SK-N-SH treated with all-trans-retinoic acid at 6 μM for 48 hours (cell line): ENCODE measurements around the gene STEAP2.

ENCODE experiments used
- ATAC-seq: fragments of 200-7000 bp; cut with Tn5 transposase; 3 replicates; pipeline ENCODE4 v1.9.1; 2020; ENCODE audit warnings: mild to moderate bottlenecking, moderate library complexity
- ARNTL ChIP-seq: fragments of 450-650 bp; formaldehyde crosslinking; IDR thresholded peaks from 2 replicates; pipeline ENCODE4 v1.5.0; 2020; ENCODE audit warnings: low read depth, mild to moderate bottlenecking, moderate library complexity, borderline replicate concordance
- BACH2 ChIP-seq: fragments of 250-450 bp; sonication (Bioruptor Pico); IDR thresholded peaks from 2 replicates; pipeline ENCODE4 v1.9.0; 2021; ENCODE audit warnings: mild to moderate bottlenecking, borderline replicate concordance
- ESRRG ChIP-seq: fragments of 250-450 bp; sonication (Bioruptor Pico); IDR thresholded peaks from 2 replicates; pipeline ENCODE4 v1.6.1; 2021; ENCODE audit warnings: mild to moderate bottlenecking
- GLIS3 ChIP-seq: fragments of 250-450 bp; sonication (Bioruptor Pico); IDR thresholded peaks from 2 replicates; pipeline ENCODE4 v1.5.0; 2020; ENCODE audit warnings: mild to moderate bottlenecking, moderate library complexity
- ISL1 ChIP-seq: fragments of 250-450 bp; sonication (Bioruptor Pico); IDR thresholded peaks from 2 replicates; pipeline ENCODE4 v2.1.2; 2022; ENCODE audit warnings: mild to moderate bottlenecking, moderate library complexity
- OSR1 ChIP-seq: fragments of 250-450 bp; sonication (Bioruptor Pico); IDR thresholded peaks from 2 replicates; pipeline ENCODE4 v1.8.0; 2022; ENCODE audit warnings: moderate library complexity, mild to moderate bottlenecking, inconsistent platforms
- RARB ChIP-seq: fragments of 250-450 bp; sonication (Bioruptor Pico); IDR thresholded peaks from 2 replicates; pipeline ENCODE4 v1.8.0; 2021; ENCODE audit warnings: mild to moderate bottlenecking, moderate library complexity
- SNAI2 ChIP-seq: fragments of 250-450 bp; sonication (Bioruptor Pico); IDR thresholded peaks from 2 replicates; pipeline ENCODE4 v1.5.0; 2020; ENCODE audit warnings: mild to moderate bottlenecking, moderate library complexity
- TCF4 ChIP-seq: fragments of 250-450 bp; sonication (Bioruptor Pico); IDR thresholded peaks from 2 replicates; pipeline ENCODE4 v1.8.0; 2021; ENCODE audit warnings: mild to moderate bottlenecking, moderate library complexity, borderline replicate concordance
- TOX ChIP-seq: fragments of 250-450 bp; sonication (Bioruptor Pico); IDR thresholded peaks from 2 replicates; pipeline ENCODE4 v1.8.0; 2021; ENCODE audit warnings: mild to moderate bottlenecking, moderate library complexity, borderline replicate concordance
- ZC3H10 ChIP-seq: fragments of 250-450 bp; sonication (Bioruptor Pico); IDR thresholded peaks from 2 replicates; pipeline ENCODE4 v1.5.1; 2021; ENCODE audit warnings: mild to moderate bottlenecking, moderate library complexity
- ZFP3 ChIP-seq: fragments of 250-450 bp; sonication (Bioruptor Pico); IDR thresholded peaks from 2 replicates; pipeline ENCODE4 v1.5.0; 2020; ENCODE audit warnings: mild to moderate bottlenecking, moderate library complexity
- ZFP30 ChIP-seq: fragments of 450-650 bp; formaldehyde crosslinking; IDR thresholded peaks from 2 replicates; pipeline ENCODE4 v1.5.0; 2022; ENCODE audit warnings: mild to moderate bottlenecking, moderate library complexity
- ZNF565 ChIP-seq: fragments of 450-650 bp; formaldehyde crosslinking; conservative IDR thresholded peaks from 2 replicates; pipeline ENCODE4 v1.5.0; 2020; ENCODE audit warnings: low read depth, mild to moderate bottlenecking, moderate library complexity
- ZNF70 ChIP-seq: fragments of 450-650 bp; formaldehyde crosslinking; IDR thresholded peaks from 2 replicates; pipeline ENCODE4 v1.5.0; 2020; ENCODE audit warnings: mild to moderate bottlenecking, moderate library complexity
- ZNF8 ChIP-seq: fragments of 450-650 bp; formaldehyde crosslinking; IDR thresholded peaks from 2 replicates; pipeline ENCODE4 v1.5.0; 2020; ENCODE audit warnings: mild to moderate bottlenecking, moderate library complexity
- TF ChIP-seq, protein P1 (sequence below): fragments of 250-450 bp; sonication (Bioruptor Pico); IDR thresholded peaks from 2 replicates; pipeline ENCODE4 v1.5.1; 2021; ENCODE audit warnings: mild to moderate bottlenecking, moderate library complexity
- TF ChIP-seq, protein P2 (sequence below): fragments of 250-450 bp; sonication (Bioruptor Pico); IDR thresholded peaks from 2 replicates; pipeline ENCODE4 v1.5.0; 2020; ENCODE audit warnings: mild to moderate bottlenecking, moderate library complexity
- TF ChIP-seq, protein P3 (sequence below): fragments of 250-450 bp; sonication (Bioruptor Pico); IDR thresholded peaks from 2 replicates; pipeline ENCODE4 v1.8.0; 2021; ENCODE audit warnings: low read depth, mild to moderate bottlenecking, moderate library complexity, borderline replicate concordance

The STEAP2 gene

DNA sequence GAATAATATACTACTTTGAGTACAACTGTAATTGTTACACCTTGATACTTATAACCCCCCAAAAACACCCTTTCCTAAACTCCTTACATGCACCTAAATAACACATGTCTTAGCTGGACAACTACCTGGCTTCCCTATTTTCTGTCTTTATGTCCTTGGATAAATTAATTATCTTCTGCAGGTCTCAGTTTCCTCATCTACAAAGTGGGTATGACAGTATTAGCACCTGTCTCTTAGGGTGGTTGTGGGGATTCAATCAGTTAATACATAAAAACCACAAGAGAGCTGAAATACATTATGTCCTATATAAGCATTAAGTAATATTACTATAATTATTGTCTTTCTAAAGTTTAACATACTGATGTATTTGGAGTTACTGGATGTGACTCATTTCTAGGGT, 10.8 kb downstream of the STEAP2 start:
- no peak for ATAC-seq
- TF ChIP-seq ZNF565 (CRISPR knock-in tag) (no peak), SNAI2 (no peak), ZNF8 (CRISPR knock-in tag) (no peak), ISL1 (CRISPR knock-in tag) (no peak), ZFP3 (CRISPR knock-in tag) (no peak), OSR1 (no peak), ZFP30 (CRISPR knock-in tag) (no peak), ESRRG (CRISPR knock-in tag) (no peak), ZNF70 (CRISPR knock-in tag) (no peak), ARNTL (no peak), TCF4 (no peak), ZC3H10 (CRISPR knock-in tag) (no peak)
- TF ChIP-seq, protein P1, sequence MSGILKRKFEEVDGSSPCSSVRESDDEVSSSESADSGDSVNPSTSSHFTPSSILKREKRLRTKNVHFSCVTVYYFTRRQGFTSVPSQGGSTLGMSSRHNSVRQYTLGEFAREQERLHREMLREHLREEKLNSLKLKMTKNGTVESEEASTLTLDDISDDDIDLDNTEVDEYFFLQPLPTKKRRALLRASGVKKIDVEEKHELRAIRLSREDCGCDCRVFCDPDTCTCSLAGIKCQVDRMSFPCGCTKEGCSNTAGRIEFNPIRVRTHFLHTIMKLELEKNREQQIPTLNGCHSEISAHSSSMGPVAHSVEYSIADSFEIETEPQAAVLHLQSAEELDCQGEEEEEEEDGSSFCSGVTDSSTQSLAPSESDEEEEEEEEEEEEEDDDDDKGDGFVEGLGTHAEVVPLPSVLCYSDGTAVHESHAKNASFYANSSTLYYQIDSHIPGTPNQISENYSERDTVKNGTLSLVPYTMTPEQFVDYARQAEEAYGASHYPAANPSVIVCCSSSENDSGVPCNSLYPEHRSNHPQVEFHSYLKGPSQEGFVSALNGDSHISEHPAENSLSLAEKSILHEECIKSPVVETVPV (CRISPR knock-in tag) = no peak
- TF ChIP-seq, protein P2, sequence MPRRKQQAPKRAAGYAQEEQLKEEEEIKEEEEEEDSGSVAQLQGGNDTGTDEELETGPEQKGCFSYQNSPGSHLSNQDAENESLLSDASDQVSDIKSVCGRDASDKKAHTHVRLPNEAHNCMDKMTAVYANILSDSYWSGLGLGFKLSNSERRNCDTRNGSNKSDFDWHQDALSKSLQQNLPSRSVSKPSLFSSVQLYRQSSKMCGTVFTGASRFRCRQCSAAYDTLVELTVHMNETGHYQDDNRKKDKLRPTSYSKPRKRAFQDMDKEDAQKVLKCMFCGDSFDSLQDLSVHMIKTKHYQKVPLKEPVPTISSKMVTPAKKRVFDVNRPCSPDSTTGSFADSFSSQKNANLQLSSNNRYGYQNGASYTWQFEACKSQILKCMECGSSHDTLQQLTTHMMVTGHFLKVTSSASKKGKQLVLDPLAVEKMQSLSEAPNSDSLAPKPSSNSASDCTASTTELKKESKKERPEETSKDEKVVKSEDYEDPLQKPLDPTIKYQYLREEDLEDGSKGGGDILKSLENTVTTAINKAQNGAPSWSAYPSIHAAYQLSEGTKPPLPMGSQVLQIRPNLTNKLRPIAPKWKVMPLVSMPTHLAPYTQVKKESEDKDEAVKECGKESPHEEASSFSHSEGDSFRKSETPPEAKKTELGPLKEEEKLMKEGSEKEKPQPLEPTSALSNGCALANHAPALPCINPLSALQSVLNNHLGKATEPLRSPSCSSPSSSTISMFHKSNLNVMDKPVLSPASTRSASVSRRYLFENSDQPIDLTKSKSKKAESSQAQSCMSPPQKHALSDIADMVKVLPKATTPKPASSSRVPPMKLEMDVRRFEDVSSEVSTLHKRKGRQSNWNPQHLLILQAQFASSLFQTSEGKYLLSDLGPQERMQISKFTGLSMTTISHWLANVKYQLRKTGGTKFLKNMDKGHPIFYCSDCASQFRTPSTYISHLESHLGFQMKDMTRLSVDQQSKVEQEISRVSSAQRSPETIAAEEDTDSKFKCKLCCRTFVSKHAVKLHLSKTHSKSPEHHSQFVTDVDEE (CRISPR knock-in tag) = no peak

DNA sequence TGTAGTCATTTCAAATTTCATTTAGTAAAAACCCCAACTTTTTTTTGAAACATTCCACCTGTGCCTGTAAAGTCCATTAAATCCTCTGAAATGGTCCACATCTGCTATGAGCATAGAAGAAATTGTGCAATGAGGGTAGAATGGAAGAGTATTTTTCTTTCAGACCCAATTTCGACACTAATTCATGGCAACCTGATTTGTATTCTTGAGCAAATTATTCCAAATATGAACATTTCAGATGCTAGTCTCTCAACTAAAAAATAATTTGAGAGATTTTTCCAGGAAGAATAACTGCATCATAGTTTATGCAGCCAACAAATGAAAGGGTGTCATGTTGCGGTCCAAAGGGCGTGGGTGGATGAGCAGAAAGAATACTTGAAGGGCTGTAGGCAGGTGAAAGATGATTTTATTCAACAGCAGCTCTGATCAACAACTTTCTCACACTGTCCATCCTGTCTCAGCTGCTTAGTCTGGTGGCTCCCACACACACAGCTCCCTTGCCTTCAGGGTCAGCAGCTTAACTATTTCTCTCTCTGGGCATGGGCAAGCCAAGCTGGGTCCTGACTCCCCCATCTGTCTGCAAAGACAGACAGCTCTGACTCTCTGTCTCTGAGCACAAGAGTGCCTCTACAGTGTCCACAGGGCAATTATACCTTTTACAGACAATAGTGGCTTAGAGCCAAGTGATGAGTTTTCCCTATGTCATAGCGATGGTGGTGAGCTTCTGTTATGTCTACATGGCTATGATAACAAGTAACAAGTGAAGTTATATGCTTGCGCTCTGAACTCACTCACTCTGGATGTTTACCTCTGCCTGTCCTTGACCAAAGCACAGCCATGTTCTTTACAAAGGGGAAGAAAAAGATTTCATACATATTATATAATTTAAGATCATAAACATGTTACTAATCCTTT, 11.5 kb downstream of the STEAP2 start:
- TF ChIP-seq BACH2 (CRISPR knock-in tag) (no peak), TCF4 (no peak), OSR1 (peak; percentile 83; the same call in 1 of the 2 replicates), RARB (CRISPR knock-in tag) (no peak), TOX (CRISPR knock-in tag) (peak; percentile 53; the same call in 1 of the 2 replicates), ZC3H10 (CRISPR knock-in tag) (peak; percentile 75; the same call in 1 of the 2 replicates), ISL1 (CRISPR knock-in tag) (no peak), SNAI2 (no peak)
- TF ChIP-seq, protein P3, sequence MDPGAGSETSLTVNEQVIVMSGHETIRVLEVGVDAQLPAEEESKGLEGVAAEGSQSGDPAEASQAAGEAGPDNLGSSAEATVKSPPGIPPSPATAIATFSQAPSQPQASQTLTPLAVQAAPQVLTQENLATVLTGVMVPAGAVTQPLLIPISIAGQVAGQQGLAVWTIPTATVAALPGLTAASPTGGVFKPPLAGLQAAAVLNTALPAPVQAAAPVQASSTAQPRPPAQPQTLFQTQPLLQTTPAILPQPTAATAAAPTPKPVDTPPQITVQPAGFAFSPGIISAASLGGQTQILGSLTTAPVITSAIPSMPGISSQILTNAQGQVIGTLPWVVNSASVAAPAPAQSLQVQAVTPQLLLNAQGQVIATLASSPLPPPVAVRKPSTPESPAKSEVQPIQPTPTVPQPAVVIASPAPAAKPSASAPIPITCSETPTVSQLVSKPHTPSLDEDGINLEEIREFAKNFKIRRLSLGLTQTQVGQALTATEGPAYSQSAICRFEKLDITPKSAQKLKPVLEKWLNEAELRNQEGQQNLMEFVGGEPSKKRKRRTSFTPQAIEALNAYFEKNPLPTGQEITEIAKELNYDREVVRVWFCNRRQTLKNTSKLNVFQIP = no peak
- peak; percentile 82 for ATAC-seq

DNA sequence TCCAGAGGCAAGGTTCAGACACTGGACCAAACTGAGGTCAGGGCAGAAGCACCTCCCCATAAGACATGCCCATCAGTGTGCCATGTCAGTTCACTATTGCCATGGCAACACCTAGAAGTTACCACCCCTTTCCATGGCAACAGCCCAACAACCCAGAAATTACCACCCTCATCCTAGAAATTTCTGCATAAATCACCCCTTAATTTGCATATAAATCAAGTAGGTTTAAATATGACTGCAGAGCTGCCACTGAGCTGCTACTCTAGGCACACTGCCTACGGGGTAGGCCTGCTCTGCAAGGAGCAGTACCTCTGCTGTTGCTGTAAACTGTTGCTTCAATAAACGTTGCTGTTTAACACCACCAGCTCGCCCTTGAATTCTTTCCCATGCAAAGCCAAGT, 12.7 kb downstream of the STEAP2 start:
- no peak for ATAC-seq
- no peak for TF ChIP-seq SNAI2
- TF ChIP-seq, protein P1 (CRISPR knock-in tag) = no peak
- TF ChIP-seq ZNF8 (CRISPR knock-in tag) = no peak
- TF ChIP-seq ZFP3 (CRISPR knock-in tag) = no peak
- TF ChIP-seq, protein P2 (CRISPR knock-in tag) = no peak
- TF ChIP-seq ARNTL = no peak
- TF ChIP-seq GLIS3 (CRISPR knock-in tag) = no peak
- no peak for TF ChIP-seq ZC3H10 (CRISPR knock-in tag)
- no peak for TF ChIP-seq ZNF565 (CRISPR knock-in tag)
